Measurements from ENCODE around the gene FNDC3A.
"Not testable (repeated sequence)": the region's sequence is repeated elsewhere in the genome, so short reads cannot be mapped to it uniquely, and the experiment has no call there.

Gene FNDC3A

GRCh38 chr13:48975101-48975855, 434 bp upstream of the FNDC3A start:
- DNase-seq (ENCODE audit: low read depth) = peak; percentile 1

DNA sequence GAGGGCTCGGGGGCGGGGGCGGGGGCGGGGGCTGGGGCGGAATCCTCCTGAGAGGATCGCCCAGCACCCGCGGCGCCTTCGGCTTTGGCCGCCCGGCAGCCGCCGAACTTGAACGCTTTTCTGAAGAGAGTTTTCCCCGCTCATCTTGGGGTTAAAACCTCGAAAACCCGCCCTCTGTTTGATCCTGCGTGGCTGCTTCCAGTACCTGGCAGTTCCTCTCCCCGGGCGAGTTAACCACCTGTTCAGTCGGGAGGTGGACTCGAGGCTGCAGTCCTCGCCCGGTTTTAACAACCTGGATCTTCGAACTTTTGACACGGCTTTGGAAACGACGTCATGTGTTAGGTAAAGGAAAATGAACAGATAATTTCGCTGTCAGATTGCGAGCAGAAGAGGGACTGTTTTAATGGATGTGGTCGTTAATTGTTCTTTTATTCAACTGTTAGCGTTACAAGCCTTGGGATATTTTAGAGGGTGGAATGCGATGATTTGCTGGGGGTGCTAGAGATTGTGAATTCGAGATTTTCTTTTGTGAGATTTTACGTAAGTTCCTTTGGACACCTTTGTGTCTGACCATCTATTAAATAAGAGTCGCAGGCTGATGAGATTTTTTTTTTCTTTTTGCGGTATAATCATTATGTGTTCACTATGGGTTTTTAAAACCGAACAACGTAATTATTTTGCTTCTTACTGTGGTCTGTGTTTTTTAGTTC, 1.0 kb downstream of the FNDC3A start:
- peak; percentile 71 for DNase-seq (ENCODE audit: low read depth)

- DNase-seq (ENCODE audit: low read depth) = no peak
These were observed 1.5 kb downstream of the FNDC3A start for GRCh38 chr13:48977286-48977625.

GRCh38 chr13:48977973-48978372, 2.3 kb downstream of the FNDC3A start:
- no peak for DNase-seq (ENCODE audit: low read depth)

GRCh38 chr13:48978942-48979601, 3.4 kb downstream of the FNDC3A start:
- DNase-seq (ENCODE audit: low read depth) = no peak

DNA sequence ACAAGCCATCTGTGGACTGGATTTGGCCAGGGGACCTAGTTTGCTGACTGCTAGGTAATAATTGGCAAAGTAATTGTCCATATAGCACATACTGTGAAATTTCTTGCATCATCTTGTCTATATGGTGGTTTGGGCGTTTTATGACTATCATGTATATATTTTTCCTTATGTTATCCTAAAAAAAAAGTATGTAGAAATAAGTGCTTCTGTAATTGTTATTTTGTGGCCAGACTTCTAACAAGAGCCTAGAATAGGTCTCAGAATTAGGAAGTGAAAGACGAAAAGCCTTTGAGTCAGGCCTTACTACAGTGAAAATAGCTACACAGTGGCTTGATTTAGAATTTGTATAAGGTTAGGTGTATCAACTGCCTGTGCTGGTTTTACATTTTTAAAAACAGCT, 4.2 kb downstream of the FNDC3A start:
- DNase-seq (ENCODE audit: low read depth) = no peak

DNA sequence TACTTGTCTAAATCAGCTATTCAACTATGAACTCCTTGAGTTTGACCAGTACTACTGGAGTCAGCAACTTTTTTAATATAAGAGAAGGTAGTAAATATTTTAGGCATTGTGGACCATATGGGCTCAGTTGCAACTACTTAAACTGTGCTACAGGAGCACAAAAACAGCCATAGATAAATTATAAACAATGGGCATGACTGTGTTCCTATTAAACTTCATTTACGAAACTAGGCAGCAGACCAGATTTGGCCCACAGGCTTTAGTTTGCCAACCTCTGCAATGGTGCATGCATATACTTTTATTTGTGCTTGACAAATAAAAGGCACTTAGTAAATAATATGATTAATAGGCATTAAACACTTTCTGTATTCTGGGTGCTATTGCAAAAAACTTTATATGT, 7.6 kb downstream of the FNDC3A start:
- DNase-seq (ENCODE audit: low read depth) = no peak

DNA sequence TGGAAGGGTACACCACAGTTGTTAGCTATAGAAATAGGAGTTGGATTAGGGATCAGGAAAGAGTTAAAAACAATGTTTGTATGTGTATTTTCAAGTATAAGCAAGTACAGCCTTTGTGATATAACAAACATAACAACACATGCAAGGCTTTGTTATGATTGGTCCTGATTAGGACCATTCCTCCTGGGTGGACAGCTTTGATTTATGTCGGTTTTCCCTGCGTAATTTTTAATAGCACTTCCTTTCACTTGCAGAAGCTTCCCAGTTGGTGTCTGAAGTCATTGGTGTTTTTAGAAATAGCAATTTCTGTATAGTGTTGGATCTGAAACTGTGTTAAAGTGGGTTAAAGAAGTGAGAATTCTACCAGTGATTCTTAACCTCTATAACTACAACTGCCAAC, 10.0 kb downstream of the FNDC3A start:
- no peak for DNase-seq (ENCODE audit: low read depth)

GRCh38 chr13:48990900-48991299, 15.2 kb downstream of the FNDC3A start:
- no peak for DNase-seq (ENCODE audit: low read depth)

DNA sequence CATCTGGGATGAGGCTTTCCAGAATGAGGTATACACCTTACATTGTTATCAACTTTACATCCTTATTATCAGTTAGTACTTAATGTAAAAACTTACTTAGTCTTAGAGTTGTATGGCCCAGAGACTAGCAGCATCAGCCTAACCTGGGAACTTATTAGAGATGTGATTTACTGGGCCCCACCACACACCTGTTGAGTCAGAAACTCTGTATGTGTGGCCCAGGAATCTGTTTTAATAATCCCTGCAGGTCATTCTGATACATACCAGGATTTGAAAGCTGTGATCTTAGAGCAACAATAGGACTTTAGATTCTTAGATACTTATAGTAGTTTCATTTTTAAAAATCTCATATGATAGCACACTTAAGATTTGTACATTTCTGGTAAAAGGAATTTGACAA, 17.4 kb downstream of the FNDC3A start:
- DNase-seq (ENCODE audit: low read depth) = no peak

GRCh38 chr13:48994706-48995105, 19.0 kb downstream of the FNDC3A start:
- no peak for DNase-seq (ENCODE audit: low read depth)

- DNase-seq (ENCODE audit: low read depth) = no peak
These were observed 23.1 kb downstream of the FNDC3A start for GRCh38 chr13:48998641-48999292.

- no peak for DNase-seq (ENCODE audit: low read depth)
These were observed 24.5 kb downstream of the FNDC3A start for GRCh38 chr13:49000247-49000646.

DNA sequence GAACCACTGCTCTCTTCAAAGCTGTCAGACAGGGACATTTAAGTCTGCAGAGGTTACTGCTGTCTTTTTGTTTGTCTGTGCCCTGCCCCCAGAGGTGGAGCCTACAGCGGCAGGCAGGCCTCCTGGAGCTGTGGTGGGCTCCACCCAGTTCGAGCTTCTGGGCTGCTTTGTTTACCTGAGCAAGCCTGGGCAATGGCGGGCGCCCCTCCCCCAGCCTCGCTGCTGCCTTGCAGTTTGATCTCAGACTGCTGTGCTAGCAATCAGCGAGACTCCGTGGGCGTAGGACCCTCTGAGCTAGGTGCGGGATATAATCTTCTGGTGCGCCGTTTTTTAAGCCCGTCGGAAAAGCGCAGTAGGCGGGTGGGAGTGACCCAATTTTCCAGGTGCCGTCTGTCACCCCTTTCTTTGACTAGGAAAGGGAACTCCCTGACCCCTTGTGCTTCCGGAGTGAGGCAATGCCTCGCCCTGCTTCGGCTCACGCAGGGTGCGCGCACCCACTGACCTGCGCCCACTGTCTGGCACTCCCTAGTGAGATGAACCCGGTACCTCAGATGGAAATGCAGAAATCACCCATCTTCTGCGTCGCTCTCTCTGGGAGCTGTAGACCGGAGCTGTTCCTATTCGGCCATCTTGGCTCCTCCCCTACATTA, 43.4 kb downstream of the FNDC3A start:
- DNase-seq (ENCODE audit: low read depth) = not testable (repeated sequence)

GRCh38 chr13:49020328-49020727, 44.6 kb downstream of the FNDC3A start:
- no peak for DNase-seq (ENCODE audit: low read depth)

GRCh38 chr13:49020940-49021553, 45.3 kb downstream of the FNDC3A start:
- DNase-seq (ENCODE audit: low read depth) = no peak

DNA sequence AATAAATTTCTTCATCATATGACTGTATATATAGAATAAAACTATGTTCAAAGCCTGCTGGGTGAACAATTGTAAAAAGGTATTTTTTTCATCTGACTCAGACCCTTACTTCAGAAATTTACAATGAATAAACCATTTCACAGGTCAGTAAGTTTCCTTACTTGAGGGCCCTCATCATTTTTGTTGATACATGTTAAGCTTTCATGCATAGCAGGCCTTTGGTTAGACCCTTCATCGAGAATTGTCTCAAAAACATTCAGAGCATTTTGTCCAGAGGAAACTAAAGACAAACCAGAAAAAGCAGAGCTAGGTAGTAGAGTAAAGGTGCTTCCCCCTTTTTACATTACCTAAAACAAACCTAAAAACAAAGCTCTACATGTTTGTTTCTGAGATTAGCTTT, 46.2 kb downstream of the FNDC3A start:
- DNase-seq (ENCODE audit: low read depth) = no peak

- DNase-seq (ENCODE audit: low read depth) = no peak
These were observed 46.9 kb downstream of the FNDC3A start for GRCh38 chr13:49022472-49023144.

GRCh38 chr13:49023431-49023830, 47.7 kb downstream of the FNDC3A start:
- DNase-seq (ENCODE audit: low read depth) = no peak

- no peak for DNase-seq (ENCODE audit: low read depth)
These were observed 51.1 kb downstream of the FNDC3A start for GRCh38 chr13:49026851-49027250.

GRCh38 chr13:49029570-49029969, 53.9 kb downstream of the FNDC3A start:
- DNase-seq (ENCODE audit: low read depth) = no peak

Measured in T-helper 22 cell (primary cell).